SK-N-SH treated with all-trans-retinoic acid at 6 μM for 48 hours (cell line): ENCODE measurements around the gene TIGD6.

Source experiments
- ATAC-seq: fragments of 200-7000 bp; cut with Tn5 transposase; 3 replicates; pipeline ENCODE4 v1.9.1; 2020; ENCODE audit warnings: mild to moderate bottlenecking, moderate library complexity
- ARNTL ChIP-seq: fragments of 450-650 bp; formaldehyde crosslinking; IDR thresholded peaks from 2 replicates; pipeline ENCODE4 v1.5.0; 2020; ENCODE audit warnings: low read depth, mild to moderate bottlenecking, moderate library complexity, borderline replicate concordance
- CSDC2 ChIP-seq: fragments of 250-450 bp; sonication (Bioruptor Pico); IDR thresholded peaks from 2 replicates; pipeline ENCODE4 v1.5.0; 2020; ENCODE audit warnings: mild to moderate bottlenecking, moderate library complexity
- GLIS3 ChIP-seq: fragments of 250-450 bp; sonication (Bioruptor Pico); IDR thresholded peaks from 2 replicates; pipeline ENCODE4 v1.5.0; 2020; ENCODE audit warnings: mild to moderate bottlenecking, moderate library complexity
- ISL1 ChIP-seq: fragments of 250-450 bp; sonication (Bioruptor Pico); IDR thresholded peaks from 2 replicates; pipeline ENCODE4 v2.1.2; 2022; ENCODE audit warnings: mild to moderate bottlenecking, moderate library complexity
- OSR1 ChIP-seq: fragments of 250-450 bp; sonication (Bioruptor Pico); IDR thresholded peaks from 2 replicates; pipeline ENCODE4 v1.8.0; 2022; ENCODE audit warnings: moderate library complexity, mild to moderate bottlenecking, inconsistent platforms
- PPARA ChIP-seq: fragments of 250-450 bp; sonication (Bioruptor Pico); IDR thresholded peaks from 2 replicates; pipeline ENCODE4 v1.5.0; 2020; ENCODE audit warnings: mild to moderate bottlenecking, borderline replicate concordance
- RARB ChIP-seq: fragments of 250-450 bp; sonication (Bioruptor Pico); IDR thresholded peaks from 2 replicates; pipeline ENCODE4 v1.8.0; 2021; ENCODE audit warnings: mild to moderate bottlenecking, moderate library complexity
- SNAI2 ChIP-seq: fragments of 250-450 bp; sonication (Bioruptor Pico); IDR thresholded peaks from 2 replicates; pipeline ENCODE4 v1.5.0; 2020; ENCODE audit warnings: mild to moderate bottlenecking, moderate library complexity
- TCF4 ChIP-seq: fragments of 250-450 bp; sonication (Bioruptor Pico); IDR thresholded peaks from 2 replicates; pipeline ENCODE4 v1.8.0; 2021; ENCODE audit warnings: mild to moderate bottlenecking, moderate library complexity, borderline replicate concordance
- TOX ChIP-seq: fragments of 250-450 bp; sonication (Bioruptor Pico); IDR thresholded peaks from 2 replicates; pipeline ENCODE4 v1.8.0; 2021; ENCODE audit warnings: mild to moderate bottlenecking, moderate library complexity, borderline replicate concordance
- ZC3H10 ChIP-seq: fragments of 250-450 bp; sonication (Bioruptor Pico); IDR thresholded peaks from 2 replicates; pipeline ENCODE4 v1.5.1; 2021; ENCODE audit warnings: mild to moderate bottlenecking, moderate library complexity
- ZFP3 ChIP-seq: fragments of 250-450 bp; sonication (Bioruptor Pico); IDR thresholded peaks from 2 replicates; pipeline ENCODE4 v1.5.0; 2020; ENCODE audit warnings: mild to moderate bottlenecking, moderate library complexity
- ZFP30 ChIP-seq: fragments of 450-650 bp; formaldehyde crosslinking; IDR thresholded peaks from 2 replicates; pipeline ENCODE4 v1.5.0; 2022; ENCODE audit warnings: mild to moderate bottlenecking, moderate library complexity
- ZNF565 ChIP-seq: fragments of 450-650 bp; formaldehyde crosslinking; conservative IDR thresholded peaks from 2 replicates; pipeline ENCODE4 v1.5.0; 2020; ENCODE audit warnings: low read depth, mild to moderate bottlenecking, moderate library complexity
- ZNF70 ChIP-seq: fragments of 450-650 bp; formaldehyde crosslinking; IDR thresholded peaks from 2 replicates; pipeline ENCODE4 v1.5.0; 2020; ENCODE audit warnings: mild to moderate bottlenecking, moderate library complexity
- ZNF8 ChIP-seq: fragments of 450-650 bp; formaldehyde crosslinking; IDR thresholded peaks from 2 replicates; pipeline ENCODE4 v1.5.0; 2020; ENCODE audit warnings: mild to moderate bottlenecking, moderate library complexity
- TF ChIP-seq, protein P1 (sequence below): fragments of 250-450 bp; sonication (Bioruptor Pico); IDR thresholded peaks from 2 replicates; pipeline ENCODE4 v1.8.0; 2021; ENCODE audit warnings: low read depth, mild to moderate bottlenecking, moderate library complexity, borderline replicate concordance
- TF ChIP-seq, protein P2 (sequence below): fragments of 250-450 bp; sonication (Bioruptor Pico); IDR thresholded peaks from 2 replicates; pipeline ENCODE4 v1.5.1; 2021; ENCODE audit warnings: mild to moderate bottlenecking, moderate library complexity
- TF ChIP-seq, protein P3 (sequence below): fragments of 250-450 bp; sonication (Bioruptor Pico); IDR thresholded peaks from 2 replicates; pipeline ENCODE4 v1.8.0; 2020; ENCODE audit warnings: mild to moderate bottlenecking, moderate library complexity, borderline replicate concordance
- TF ChIP-seq, protein P4 (sequence below): fragments of 250-450 bp; sonication (Bioruptor Pico); IDR thresholded peaks from 2 replicates; pipeline ENCODE4 v1.5.0; 2020; ENCODE audit warnings: mild to moderate bottlenecking, moderate library complexity
- TF ChIP-seq, protein P5 (sequence below): fragments of 250-450 bp; sonication (Bioruptor Pico); IDR thresholded peaks from 2 replicates; pipeline ENCODE4 v1.5.1; 2020; ENCODE audit warnings: low read depth, mild to moderate bottlenecking, moderate library complexity

Gene TIGD6

DNA sequence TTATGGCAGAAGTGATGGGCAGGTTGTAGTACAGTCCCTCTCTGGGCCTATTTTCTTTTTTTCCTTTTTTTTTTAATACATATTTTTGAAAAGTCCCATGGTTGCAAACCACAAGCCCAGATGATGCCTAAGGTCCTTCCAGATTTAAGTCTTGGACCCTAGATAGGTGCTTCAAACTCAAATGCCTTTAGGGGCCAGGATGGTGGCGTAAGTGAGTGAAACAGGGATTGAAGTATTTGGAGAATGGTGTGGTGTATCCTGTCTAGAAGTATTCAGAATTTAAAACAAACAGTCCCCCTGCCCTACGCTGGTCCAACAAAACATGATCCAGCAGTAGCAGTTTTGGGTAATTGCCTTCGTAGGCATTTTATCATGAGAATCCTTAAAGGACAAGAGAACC lies 2.2 kb downstream of the TIGD6 start:
- ATAC-seq, result no peak

DNA sequence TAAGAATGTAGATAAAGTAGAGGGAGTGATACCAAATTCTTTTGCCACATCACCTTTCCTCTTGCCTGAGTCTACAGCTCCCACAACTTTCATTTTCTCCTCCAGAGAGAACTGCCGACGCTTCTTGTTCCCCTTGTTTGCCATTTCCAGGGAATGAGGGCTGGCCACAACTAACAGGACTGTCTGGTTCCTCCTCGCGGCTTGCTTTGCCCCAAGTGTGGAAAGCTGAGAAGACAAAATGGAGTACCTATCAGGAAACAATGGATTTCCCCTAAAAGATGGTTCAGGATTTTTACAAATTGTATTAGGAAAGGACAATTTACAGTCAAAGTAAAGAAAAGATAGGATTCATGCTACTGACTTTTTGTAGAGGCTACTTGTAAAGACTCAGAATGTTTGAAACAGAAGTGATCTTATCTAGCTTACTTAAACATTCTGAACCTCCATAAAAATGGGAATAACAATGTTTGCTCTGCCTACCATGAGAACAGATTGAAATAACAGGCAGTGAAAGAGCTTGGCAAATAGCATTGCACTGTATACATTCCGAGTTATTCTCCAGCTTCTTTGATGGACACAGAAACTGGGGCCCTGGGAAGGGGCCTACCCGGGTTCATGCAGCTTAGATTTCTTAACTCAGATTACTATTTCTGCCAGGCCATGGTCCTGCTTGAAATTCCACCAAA lies 4.1 kb downstream of the TIGD6 start:
- TF ChIP-seq ARNTL, result no peak
- no peak for TF ChIP-seq SNAI2 (CRISPR knock-in tag)
- TF ChIP-seq ZNF565 (CRISPR knock-in tag), result no peak
- no peak for TF ChIP-seq PPARA (CRISPR knock-in tag)
- TF ChIP-seq, protein P1, sequence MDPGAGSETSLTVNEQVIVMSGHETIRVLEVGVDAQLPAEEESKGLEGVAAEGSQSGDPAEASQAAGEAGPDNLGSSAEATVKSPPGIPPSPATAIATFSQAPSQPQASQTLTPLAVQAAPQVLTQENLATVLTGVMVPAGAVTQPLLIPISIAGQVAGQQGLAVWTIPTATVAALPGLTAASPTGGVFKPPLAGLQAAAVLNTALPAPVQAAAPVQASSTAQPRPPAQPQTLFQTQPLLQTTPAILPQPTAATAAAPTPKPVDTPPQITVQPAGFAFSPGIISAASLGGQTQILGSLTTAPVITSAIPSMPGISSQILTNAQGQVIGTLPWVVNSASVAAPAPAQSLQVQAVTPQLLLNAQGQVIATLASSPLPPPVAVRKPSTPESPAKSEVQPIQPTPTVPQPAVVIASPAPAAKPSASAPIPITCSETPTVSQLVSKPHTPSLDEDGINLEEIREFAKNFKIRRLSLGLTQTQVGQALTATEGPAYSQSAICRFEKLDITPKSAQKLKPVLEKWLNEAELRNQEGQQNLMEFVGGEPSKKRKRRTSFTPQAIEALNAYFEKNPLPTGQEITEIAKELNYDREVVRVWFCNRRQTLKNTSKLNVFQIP, result no peak
- no peak for TF ChIP-seq ZNF70 (CRISPR knock-in tag)
- TF ChIP-seq, protein P2, sequence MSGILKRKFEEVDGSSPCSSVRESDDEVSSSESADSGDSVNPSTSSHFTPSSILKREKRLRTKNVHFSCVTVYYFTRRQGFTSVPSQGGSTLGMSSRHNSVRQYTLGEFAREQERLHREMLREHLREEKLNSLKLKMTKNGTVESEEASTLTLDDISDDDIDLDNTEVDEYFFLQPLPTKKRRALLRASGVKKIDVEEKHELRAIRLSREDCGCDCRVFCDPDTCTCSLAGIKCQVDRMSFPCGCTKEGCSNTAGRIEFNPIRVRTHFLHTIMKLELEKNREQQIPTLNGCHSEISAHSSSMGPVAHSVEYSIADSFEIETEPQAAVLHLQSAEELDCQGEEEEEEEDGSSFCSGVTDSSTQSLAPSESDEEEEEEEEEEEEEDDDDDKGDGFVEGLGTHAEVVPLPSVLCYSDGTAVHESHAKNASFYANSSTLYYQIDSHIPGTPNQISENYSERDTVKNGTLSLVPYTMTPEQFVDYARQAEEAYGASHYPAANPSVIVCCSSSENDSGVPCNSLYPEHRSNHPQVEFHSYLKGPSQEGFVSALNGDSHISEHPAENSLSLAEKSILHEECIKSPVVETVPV, result no peak
- TF ChIP-seq, protein P3, sequence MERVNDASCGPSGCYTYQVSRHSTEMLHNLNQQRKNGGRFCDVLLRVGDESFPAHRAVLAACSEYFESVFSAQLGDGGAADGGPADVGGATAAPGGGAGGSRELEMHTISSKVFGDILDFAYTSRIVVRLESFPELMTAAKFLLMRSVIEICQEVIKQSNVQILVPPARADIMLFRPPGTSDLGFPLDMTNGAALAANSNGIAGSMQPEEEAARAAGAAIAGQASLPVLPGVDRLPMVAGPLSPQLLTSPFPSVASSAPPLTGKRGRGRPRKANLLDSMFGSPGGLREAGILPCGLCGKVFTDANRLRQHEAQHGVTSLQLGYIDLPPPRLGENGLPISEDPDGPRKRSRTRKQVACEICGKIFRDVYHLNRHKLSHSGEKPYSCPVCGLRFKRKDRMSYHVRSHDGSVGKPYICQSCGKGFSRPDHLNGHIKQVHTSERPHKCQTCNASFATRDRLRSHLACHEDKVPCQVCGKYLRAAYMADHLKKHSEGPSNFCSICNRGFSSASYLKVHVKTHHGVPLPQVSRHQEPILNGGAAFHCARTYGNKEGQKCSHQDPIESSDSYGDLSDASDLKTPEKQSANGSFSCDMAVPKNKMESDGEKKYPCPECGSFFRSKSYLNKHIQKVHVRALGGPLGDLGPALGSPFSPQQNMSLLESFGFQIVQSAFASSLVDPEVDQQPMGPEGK (CRISPR knock-in tag), result no peak
- TF ChIP-seq GLIS3, result no peak
- no peak for TF ChIP-seq ZFP3
- no peak for ATAC-seq

More for the DNA sequence above, 2.2 kb downstream of the TIGD6 start:
- no peak for TF ChIP-seq ZC3H10 (CRISPR knock-in tag)
- TF ChIP-seq, protein P2, result no peak
- no peak for TF ChIP-seq GLIS3
- no peak for TF ChIP-seq TOX (CRISPR knock-in tag)
- TF ChIP-seq, protein P4, sequence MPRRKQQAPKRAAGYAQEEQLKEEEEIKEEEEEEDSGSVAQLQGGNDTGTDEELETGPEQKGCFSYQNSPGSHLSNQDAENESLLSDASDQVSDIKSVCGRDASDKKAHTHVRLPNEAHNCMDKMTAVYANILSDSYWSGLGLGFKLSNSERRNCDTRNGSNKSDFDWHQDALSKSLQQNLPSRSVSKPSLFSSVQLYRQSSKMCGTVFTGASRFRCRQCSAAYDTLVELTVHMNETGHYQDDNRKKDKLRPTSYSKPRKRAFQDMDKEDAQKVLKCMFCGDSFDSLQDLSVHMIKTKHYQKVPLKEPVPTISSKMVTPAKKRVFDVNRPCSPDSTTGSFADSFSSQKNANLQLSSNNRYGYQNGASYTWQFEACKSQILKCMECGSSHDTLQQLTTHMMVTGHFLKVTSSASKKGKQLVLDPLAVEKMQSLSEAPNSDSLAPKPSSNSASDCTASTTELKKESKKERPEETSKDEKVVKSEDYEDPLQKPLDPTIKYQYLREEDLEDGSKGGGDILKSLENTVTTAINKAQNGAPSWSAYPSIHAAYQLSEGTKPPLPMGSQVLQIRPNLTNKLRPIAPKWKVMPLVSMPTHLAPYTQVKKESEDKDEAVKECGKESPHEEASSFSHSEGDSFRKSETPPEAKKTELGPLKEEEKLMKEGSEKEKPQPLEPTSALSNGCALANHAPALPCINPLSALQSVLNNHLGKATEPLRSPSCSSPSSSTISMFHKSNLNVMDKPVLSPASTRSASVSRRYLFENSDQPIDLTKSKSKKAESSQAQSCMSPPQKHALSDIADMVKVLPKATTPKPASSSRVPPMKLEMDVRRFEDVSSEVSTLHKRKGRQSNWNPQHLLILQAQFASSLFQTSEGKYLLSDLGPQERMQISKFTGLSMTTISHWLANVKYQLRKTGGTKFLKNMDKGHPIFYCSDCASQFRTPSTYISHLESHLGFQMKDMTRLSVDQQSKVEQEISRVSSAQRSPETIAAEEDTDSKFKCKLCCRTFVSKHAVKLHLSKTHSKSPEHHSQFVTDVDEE (CRISPR knock-in tag), result no peak
- TF ChIP-seq ISL1 (CRISPR knock-in tag), result no peak
- TF ChIP-seq TCF4 (CRISPR knock-in tag), result no peak
- no peak for TF ChIP-seq ZFP3
- no peak for TF ChIP-seq ZNF70 (CRISPR knock-in tag)
- no peak for TF ChIP-seq OSR1 (CRISPR knock-in tag)
- no peak for TF ChIP-seq ZFP30
- TF ChIP-seq RARB (CRISPR knock-in tag), result no peak
- no peak for TF ChIP-seq CSDC2 (CRISPR knock-in tag)
- TF ChIP-seq, protein P5, sequence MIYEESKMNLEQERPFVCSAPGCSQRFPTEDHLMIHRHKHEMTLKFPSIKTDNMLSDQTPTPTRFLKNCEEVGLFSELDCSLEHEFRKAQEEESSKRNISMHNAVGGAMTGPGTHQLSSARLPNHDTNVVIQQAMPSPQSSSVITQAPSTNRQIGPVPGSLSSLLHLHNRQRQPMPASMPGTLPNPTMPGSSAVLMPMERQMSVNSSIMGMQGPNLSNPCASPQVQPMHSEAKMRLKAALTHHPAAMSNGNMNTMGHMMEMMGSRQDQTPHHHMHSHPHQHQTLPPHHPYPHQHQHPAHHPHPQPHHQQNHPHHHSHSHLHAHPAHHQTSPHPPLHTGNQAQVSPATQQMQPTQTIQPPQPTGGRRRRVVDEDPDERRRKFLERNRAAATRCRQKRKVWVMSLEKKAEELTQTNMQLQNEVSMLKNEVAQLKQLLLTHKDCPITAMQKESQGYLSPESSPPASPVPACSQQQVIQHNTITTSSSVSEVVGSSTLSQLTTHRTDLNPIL (CRISPR knock-in tag), result no peak
- TF ChIP-seq SNAI2 (CRISPR knock-in tag), result no peak
- TF ChIP-seq, protein P1, result no peak
- no peak for TF ChIP-seq ZNF8 (CRISPR knock-in tag)
- TF ChIP-seq, all 23 proteins: peak for 0
